Progenitor cell of endocrine pancreas (in vitro differentiated cells): ENCODE data around the gene FGFRL1. TPM values are rescaled to one million over a fixed set of nuclear protein-coding genes. Genes with fewer than 3 reads are reported as not detected.
"Not testable (repeated sequence)": the region's sequence is repeated elsewhere in the genome, so short reads cannot be mapped to it uniquely, and the experiment has no call there.

Source experiments
- DNase-seq: peaks from one replicate; pipeline ENCODE4 v3.0.0; 2021; ENCODE audit warnings: low spot score; ENCODE audit not compliant: unreplicated experiment
- H3K27ac Mint-ChIP-seq: 2 replicates; pipeline ENCODE4 v1.8.0; 2021; ENCODE audit warnings: mild to moderate bottlenecking, moderate library complexity, mixed read lengths
- H3K27me3 Mint-ChIP-seq: 2 replicates; pipeline ENCODE4 v1.8.0; 2021; ENCODE audit warnings: mixed read lengths
- H3K36me3 Mint-ChIP-seq: 2 replicates; pipeline ENCODE4 v1.8.0; 2022; ENCODE audit warnings: mixed read lengths; ENCODE audit not compliant: insufficient read depth
- H3K4me1 Mint-ChIP-seq: 2 replicates; pipeline ENCODE4 v1.8.0; 2021; ENCODE audit warnings: low read depth, mixed read lengths
- H3K4me3 Mint-ChIP-seq: 2 replicates; pipeline ENCODE4 v1.8.0; 2021; ENCODE audit warnings: low read depth, mild to moderate bottlenecking, moderate library complexity, mixed read lengths
- H3K9me3 Mint-ChIP-seq: 2 replicates; pipeline ENCODE4 v1.8.0; 2021; ENCODE audit warnings: low read depth, mixed read lengths
- total RNA-seq: library from RNA; stranded (reverse); gene quantifications from 2 replicates; pipeline ENCODE4 v1.2.1, GENCODE V29; 2021
- TF ChIP-seq, protein P1 (sequence below): fragments of 200-600 bp; sonication (generic); IDR thresholded peaks from one replicate; pipeline ENCODE4 v1.5.0; 2021; ENCODE audit warnings: antibody characterized with exemption, mild to moderate bottlenecking; ENCODE audit not compliant: unreplicated experiment

FGFRL1 gene
- total RNA-seq, 1 donor from 2014 or later = 126 TPM

DNA sequence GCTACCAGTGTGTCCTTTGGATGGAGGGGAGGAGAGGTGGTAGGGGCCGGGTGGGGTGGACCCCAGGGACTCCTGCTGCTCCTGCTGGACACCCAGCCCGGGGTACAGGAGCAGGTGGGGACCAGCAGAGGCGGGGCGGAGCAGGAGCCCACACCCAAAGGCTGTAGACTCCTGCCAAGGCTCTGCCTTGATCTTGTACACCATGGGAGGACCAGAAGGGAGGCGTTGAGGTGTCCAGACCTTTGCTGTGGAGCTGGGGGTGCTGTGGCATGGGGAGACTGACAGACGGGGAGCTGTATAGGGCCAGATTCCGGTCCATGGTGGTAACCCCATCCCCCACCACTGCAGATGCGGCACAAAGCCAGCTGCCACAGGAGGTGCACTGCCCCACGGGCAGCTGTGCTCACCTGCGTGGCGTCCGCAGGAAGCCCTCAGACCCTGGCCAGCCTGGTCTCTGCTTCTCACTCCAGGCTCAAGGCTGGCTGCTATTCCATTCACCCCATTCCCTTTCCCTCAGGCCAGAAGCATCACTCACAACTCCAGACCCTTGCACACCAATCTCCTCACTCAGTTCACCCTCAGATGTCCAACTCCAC lies 13.2 kb upstream of the FGFRL1 start:
- Mint-ChIP-seq H3K36me3 (no peaks in the 10 kb centered on the region), H3K9me3 (no peaks in the 10 kb centered on the region), H3K4me1 (peaks cover 7% of the 10 kb centered on the region)

DNA sequence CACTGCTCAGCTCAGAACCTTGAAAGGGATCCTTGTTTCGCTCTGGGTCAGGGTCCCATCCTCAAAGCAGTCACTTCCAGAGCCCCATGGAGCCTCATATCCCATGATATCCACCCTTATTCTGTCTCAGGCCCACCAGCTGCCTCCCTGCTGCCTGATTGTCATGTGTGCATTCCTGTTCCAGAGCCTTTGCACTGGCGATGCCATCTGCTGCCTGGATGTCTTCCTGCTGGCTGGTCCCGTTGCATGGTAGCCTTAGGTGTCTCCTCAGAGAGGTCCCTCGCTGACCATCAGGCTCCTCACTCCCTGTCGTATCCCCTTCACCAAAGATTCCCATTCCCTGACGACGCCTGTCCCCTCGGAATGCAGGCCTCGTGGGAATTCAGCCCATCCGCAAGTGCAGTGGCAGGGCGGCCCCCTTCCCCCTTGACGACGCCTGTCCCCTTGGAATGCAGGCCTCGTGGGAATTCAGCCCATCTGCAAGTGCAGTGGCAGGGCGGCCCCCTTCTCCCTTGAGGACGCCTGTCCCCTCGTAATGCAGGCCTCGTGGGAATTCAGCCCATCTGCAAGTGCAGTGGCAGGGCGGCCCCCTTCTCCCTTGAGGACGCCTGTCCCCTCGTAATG lies 12.1 kb upstream of the FGFRL1 start:
- not testable (repeated sequence) for H3K9me3 Mint-ChIP-seq, H3K4me3 Mint-ChIP-seq

More for the DNA sequence above, 13.2 kb upstream of the FGFRL1 start:
- peak overlapping the region; percentile 43 for H3K27ac Mint-ChIP-seq
- H3K4me3 Mint-ChIP-seq = no peak overlapping the region
- peaks cover 36% of the 10 kb centered on the region for H3K27me3 Mint-ChIP-seq
- no peak for DNase-seq
- TF ChIP-seq, protein P1, sequence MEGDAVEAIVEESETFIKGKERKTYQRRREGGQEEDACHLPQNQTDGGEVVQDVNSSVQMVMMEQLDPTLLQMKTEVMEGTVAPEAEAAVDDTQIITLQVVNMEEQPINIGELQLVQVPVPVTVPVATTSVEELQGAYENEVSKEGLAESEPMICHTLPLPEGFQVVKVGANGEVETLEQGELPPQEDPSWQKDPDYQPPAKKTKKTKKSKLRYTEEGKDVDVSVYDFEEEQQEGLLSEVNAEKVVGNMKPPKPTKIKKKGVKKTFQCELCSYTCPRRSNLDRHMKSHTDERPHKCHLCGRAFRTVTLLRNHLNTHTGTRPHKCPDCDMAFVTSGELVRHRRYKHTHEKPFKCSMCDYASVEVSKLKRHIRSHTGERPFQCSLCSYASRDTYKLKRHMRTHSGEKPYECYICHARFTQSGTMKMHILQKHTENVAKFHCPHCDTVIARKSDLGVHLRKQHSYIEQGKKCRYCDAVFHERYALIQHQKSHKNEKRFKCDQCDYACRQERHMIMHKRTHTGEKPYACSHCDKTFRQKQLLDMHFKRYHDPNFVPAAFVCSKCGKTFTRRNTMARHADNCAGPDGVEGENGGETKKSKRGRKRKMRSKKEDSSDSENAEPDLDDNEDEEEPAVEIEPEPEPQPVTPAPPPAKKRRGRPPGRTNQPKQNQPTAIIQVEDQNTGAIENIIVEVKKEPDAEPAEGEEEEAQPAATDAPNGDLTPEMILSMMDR = no peak

DNA sequence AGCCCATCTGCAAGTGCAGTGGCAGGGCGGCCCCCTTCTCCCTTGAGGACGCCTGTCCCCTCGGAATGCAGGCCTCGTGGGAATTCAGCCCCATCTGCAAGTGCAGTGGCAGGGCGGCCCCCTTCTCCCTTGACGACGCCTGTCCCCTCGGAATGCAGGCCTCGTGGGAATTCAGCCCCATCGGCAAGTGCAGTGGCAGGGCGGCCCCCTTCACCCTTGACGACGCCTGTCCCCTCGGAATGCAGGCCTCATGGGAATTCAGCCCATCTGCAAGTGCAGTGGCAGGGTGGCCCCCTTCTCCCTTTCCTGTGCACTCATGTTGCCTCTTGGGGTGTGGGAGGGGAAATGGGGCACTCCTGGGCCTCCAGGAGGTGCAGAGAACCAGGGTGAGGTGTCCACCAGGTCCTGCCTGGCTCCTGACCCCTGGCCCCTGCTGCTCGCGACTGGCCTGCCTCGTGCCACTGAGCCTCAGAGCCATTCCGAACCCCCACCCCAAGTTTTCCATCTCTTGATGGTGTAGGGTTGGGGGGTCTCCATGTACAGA lies 11.5 kb upstream of the FGFRL1 start:
- Mint-ChIP-seq H3K27ac (no peak overlapping the region), H3K36me3 (peaks cover 2% of the 10 kb centered on the region), H3K27me3 (peaks cover 45% of the 10 kb centered on the region), H3K4me3 (no peak overlapping the region), H3K4me1 (peaks cover 1% of the 10 kb centered on the region), H3K9me3 (no peaks in the 10 kb centered on the region)
- TF ChIP-seq, protein P1 = no peak
- no peak for DNase-seq

More for the DNA sequence above, 12.1 kb upstream of the FGFRL1 start:
- not testable (repeated sequence) for H3K36me3 Mint-ChIP-seq, H3K4me1 Mint-ChIP-seq, H3K27ac Mint-ChIP-seq, DNase-seq
- H3K27me3 Mint-ChIP-seq = peaks cover 40% of the 10 kb centered on the region

DNA sequence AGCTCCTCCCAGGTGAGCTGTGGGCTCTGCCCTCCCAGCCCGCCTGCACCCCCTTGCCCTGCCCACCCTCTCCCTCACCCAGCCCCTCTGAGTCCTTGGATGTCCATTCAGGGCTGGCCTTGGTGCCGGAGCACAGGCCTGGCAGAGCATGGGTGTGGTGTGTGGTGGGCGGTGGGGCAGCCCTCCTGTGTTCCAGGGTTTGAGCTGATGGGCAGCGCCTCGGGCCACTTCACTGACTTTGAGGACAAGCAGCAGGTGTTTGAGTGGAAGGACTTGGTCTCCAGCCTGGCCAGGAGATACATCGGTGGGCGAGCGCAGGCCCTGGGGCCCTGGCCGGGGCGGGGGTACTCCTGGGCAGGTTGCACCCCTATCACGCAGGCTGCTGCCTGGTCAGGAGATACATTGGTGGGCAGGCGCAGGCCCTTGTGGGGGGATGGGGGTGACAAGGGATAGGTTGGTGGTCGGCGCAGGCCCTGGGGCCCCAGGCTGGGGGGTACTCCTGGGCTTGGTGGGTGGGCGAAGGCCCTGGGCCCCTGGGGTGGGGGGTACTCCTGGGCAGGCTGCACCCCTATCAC lies 10.7 kb upstream of the FGFRL1 start:
- TF ChIP-seq, protein P1 = no peak
- H3K9me3 Mint-ChIP-seq = no peaks in the 10 kb centered on the region
- DNase-seq = no peak
- H3K27me3 Mint-ChIP-seq = peaks cover 48% of the 10 kb centered on the region
- H3K4me1 Mint-ChIP-seq = peaks cover 1% of the 10 kb centered on the region
- peaks cover 2% of the 10 kb centered on the region for H3K36me3 Mint-ChIP-seq
- no peak overlapping the region for H3K4me3 Mint-ChIP-seq
- no peak overlapping the region for H3K27ac Mint-ChIP-seq

DNA sequence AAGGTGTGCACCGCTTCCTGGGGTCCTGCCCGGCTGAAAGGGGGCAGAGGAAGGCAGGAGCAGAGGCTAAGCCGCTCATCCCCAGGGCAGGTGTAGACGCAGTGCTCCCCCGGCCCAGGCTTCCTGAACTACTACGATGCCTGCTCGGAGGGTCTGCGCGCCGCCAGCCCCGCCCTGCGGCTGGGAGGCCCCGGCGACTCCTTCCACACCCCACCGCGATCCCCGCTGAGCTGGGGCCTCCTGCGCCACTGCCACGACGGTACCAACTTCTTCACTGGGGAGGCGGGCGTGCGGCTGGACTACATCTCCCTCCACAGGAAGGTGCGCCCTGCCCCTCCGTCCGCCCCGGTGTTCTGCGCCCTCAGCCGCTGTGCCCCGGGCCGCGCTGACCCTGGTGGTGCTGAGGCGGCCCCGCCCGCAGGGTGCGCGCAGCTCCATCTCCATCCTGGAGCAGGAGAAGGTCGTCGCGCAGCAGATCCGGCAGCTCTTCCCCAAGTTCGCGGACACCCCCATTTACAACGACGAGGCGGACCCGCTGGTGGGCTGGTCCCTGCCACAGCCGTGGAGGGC lies 9.8 kb upstream of the FGFRL1 start:
- Mint-ChIP-seq H3K9me3 (no peaks in the 10 kb centered on the region), H3K27ac (no peak overlapping the region), H3K4me3 (no peak overlapping the region), H3K27me3 (peaks cover 54% of the 10 kb centered on the region), H3K36me3 (peaks cover 2% of the 10 kb centered on the region), H3K4me1 (peaks cover 1% of the 10 kb centered on the region)
- DNase-seq = no peak
- TF ChIP-seq, protein P1 = no peak
